NCI-H524 (cell line): ENCODE data around the gene HTT.
A peak's percentile ranks its signal among the peaks of the same experiment; 100 is the strongest.

Experiments used
- DNase-seq, 2 experiments: peaks; one replicate each; lab custom pipeline; 2025; lab: John Stamatoyannopoulos, UW

Gene HTT

GRCh38 chr4:3248811-3249661, 174.6 kb downstream of the HTT start, which contains the start of gene MSANTD1:
MSANTD1 (plus strand) TSS chr4:3249159; CDS start chr4:3249223, 64 bp downstream.
- no peak for DNase-seq

- DNase-seq: no peak
These were observed 175.4 kb downstream of the HTT start for GRCh38 chr4:3249711-3250437.

DNA sequence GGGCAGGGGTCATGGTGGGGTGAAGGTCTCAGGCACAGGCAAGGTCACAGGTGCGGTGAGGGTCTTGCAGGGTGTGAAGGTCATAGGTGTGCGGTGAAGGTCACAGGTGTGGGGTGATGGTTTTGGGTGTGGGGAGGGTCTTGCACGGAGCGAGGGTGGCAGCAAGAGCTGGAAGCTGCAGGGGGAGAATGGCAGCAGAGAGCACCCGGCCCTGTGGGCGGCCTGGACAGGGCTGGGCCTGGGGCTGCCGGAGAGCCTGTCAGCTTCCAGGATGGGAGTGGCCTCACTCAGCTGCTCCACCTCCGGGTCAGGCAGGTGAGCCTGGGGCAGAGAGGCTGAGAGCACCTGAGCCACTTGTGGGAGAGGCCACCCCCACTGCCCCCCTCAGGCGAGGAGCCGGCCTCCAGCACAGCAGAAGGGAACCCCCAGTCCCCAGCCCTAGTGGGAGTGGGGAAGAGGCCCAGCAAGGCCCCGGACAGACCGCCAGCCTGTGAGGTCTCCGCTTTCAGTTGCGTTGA, 176.0 kb downstream of the HTT start:
- DNase-seq: no peak

- peak in 1 of 2 experiments; percentile 18 for DNase-seq
These were observed 176.6 kb downstream of the HTT start for GRCh38 chr4:3250956-3251690.

GRCh38 chr4:3251691-3252479, 177.4 kb downstream of the HTT start:
- no peak for DNase-seq

DNA sequence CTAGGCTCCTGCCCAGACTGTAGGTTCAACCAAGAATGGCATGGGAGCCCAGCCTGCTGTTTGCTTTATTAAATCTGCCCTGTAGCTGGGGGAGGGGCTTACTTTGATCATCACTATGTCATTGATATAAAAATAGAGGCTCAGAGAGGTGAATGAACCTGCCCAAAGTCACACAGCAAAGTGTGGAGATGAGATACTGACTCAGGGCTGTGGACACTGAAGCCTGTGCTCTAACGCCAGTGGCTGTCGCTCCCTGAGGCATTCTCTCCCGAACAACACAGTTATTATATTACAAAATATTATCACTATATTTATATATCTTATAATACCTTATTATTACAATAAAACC, 178.0 kb downstream of the HTT start:
- DNase-seq: no peak

DNA sequence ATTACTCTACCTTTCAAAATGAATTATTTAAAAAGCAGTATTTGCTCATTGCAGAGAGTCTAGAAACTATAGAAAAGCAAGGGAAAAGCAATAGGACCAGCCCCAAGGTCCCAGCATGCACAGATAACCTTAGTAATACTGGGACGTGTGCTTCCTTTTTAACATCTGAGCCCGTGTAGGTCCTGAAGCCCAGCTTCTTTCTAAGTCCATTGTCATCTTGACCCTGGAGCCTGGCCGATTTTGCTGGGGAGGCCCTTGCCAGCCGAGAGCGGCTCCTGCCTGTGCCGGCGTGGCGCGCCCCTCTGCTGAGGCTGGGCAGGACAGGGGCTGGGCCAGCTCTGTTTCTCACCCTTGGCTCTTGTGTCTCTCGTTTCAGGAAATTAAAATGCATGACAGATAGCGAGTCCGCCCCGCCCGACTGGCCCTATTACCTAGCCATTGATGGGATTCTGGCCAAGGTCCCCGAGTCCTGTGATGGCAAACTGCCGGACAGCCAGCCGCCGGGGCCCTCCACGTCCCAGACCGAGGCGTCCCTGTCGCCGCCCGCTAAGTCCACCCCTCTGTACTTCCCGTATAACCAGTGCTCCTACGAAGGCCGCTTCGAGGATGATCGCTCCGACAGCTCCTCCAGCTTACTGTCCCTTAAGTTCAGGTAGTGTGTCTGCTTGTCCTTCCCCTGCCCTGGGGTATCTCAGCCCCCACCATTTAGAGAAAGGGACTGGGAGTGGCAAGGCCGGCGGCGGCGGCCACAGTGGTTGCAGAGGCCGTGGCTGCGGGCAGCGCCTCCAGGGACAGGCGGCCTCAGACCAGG, 178.6 kb downstream of the HTT start:
- no peak for DNase-seq

DNA sequence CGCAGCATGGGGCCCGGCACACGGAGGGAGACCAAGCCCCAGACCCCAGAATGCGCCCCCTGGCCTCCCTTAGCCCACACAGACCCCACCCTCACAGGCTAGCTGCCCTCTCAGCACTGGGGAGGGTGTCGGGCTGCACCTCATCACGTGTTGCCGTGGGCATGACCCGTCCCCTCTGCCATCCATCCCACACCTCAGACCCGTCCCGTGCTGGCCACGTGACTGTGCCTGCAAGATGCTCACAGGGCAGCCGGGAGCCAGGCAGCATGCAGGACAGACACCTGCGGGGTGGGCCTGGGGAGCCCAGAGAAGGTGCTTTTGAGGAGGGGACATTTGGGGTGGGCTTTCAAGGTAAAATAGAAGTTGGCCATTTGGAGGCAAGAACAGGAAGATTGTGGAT, 179.3 kb downstream of the HTT start:
- DNase-seq: no peak

- DNase-seq: no peak
These were observed 180.0 kb downstream of the HTT start for GRCh38 chr4:3254302-3255131.

- no peak for DNase-seq
These were observed 181.2 kb downstream of the HTT start for GRCh38 chr4:3255611-3256186.

GRCh38 chr4:3256230-3257102, 182.0 kb downstream of the HTT start:
- DNase-seq: no peak

GRCh38 chr4:3257103-3257555, 182.6 kb downstream of the HTT start:
- no peak for DNase-seq

- DNase-seq: no peak
These were observed 183.3 kb downstream of the HTT start for GRCh38 chr4:3257556-3258482.

DNA sequence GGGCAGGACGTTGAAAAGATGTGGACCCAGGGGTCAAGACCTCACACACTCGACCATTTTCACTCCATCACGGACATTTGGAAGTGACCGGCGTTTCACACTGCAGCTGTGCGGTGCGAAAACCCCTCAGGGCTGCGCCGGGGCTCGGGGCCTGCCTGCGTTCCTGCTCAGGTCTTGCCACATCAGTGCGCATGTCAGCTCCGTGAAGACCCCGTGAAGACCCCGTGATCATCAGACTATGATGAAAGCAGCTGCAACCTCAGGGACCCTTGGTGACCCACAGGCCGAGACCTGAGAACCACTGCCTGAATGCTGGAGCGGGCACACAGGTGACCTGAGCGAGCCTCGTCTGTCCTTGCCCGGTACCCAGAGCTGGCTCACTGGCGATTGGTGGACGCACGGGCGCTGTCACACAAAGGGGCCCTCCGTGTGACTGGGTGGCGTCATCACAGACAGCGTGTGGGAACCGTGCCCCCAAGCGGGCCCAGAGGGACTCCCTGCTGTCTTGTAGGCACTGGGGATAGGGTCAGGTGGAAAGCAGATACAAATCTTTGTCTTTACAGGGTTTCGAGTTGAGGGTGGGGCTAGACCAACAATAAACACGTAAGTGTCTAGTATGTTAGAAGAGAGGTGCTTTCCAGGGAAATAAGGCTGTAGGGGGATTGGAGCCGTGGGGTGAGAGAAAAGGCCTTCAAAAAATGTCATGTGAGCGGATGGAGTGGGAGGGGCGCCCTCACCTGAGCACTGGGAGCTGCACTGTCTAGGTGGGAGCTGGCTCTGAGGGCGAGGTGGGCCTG, 187.1 kb downstream of the HTT start:
- no peak for DNase-seq

GRCh38 chr4:3262208-3263052, 187.9 kb downstream of the HTT start:
- DNase-seq: no peak
